ENCODE data around the gene RPL6. TPM values are rescaled to one million over a fixed set of nuclear protein-coding genes. Genes with fewer than 3 reads are reported as not detected.

RPL6 gene
- total and polyA plus RNA-seq, 9 of the 15 experiments (the other 6 are each of a cell fraction or from before 2014, with no cell fraction given) = 1,519 to 3,103 (median 2,396) TPM

DNA sequence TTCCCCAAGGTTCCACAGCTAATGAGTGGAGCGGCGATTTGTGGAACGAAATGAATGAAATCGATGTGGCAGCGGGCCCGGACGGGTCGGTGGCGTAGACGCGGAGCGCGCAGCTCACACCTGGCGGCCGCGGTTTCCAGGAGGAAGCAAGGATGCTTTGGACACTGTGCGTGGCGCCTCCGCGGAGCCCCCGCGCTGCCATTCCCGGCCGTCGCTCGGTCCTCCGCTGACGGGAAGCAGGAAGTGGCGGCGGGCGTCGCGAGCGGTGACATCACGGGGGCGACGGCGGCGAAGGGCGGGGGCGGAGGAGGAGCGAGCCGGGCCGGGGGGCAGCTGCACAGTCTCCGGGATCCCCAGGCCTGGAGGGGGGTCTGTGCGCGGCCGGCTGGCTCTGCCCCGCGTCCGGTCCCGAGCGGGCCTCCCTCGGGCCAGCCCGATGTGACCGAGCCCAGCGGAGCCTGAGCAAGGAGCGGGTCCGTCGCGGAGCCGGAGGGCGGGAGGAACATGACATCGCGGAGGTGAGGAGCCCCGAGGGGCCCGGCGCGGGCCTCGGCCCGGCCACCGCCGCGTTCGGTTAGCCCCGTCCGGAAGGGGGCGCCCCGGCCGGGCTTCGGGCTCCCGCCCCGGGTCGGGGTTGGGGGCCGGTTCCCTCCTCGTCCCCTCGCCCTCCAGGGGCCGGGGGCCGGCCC, 9.3 kb upstream of the RPL6 start, which contains the start of gene PTPN11 (continued):
- TF ChIP-seq CEBPG (CRISPR knock-in tag; IDR thresholded peaks at IDR 0.05) = no peak
- no peak for TF ChIP-seq CEBPG (tag; conservative IDR thresholded peaks at IDR 0.05 in 1 of 2, IDR thresholded peaks at IDR 0.05 in 1 of 2)
- TF ChIP-seq TGIF2 (CRISPR knock-in tag; IDR thresholded peaks at IDR 0.05) = 0 out of 2 replicates have a peak, but pooled peaks have one; percentile 52
- peak; percentile 78 for TF ChIP-seq SPI1 (IDR thresholded peaks at IDR 0.05; ENCODE audit: borderline replicate concordance, low read depth, low read length)
- TF ChIP-seq ZNF197 (CRISPR knock-in tag; IDR thresholded peaks at IDR 0.05; ENCODE audit: low read depth) = 0 out of 2 replicates have a peak, but pooled peaks have one; percentile 31
- no peak for TF ChIP-seq ZNF584 (CRISPR knock-in tag; IDR thresholded peaks at IDR 0.05; ENCODE audit: low read depth)
- TF ChIP-seq, protein P1, sequence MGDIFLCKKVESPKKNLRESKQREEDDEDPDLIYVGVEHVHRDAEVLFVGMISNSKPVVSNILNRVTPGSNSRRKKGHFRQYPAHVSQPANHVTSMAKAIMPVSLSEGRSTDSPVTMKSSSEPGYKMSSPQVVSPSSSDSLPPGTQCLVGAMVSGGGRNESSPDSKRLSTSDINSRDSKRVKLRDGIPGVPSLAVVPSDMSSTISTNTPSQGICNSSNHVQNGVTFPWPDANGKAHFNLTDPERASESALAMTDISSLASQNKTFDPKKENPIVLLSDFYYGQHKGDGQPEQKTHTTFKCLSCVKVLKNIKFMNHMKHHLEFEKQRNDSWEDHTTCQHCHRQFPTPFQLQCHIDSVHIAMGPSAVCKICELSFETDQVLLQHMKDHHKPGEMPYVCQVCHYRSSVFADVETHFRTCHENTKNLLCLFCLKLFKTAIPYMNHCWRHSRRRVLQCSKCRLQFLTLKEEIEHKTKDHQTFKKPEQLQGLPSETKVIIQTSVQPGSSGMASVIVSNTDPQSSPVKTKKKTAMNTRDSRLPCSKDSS (IDR thresholded peaks at IDR 0.05; ENCODE audit: low read depth, partially characterized antibody) = no peak
- no peak for TF ChIP-seq FOXM1 (IDR thresholded peaks at IDR 0.05; ENCODE audit: low read depth)
- TF ChIP-seq FOXM1 (CRISPR knock-in tag; IDR thresholded peaks at IDR 0.05; ENCODE audit: low read depth) = peak; percentile 35
- peak; percentile 89 for TF ChIP-seq SIN3B (IDR thresholded peaks at IDR 0.05; ENCODE audit: low read depth)
- TF ChIP-seq, protein P2, sequence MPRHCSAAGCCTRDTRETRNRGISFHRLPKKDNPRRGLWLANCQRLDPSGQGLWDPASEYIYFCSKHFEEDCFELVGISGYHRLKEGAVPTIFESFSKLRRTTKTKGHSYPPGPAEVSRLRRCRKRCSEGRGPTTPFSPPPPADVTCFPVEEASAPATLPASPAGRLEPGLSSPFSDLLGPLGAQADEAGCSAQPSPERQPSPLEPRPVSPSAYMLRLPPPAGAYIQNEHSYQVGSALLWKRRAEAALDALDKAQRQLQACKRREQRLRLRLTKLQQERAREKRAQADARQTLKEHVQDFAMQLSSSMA (CRISPR knock-in tag; IDR thresholded peaks at IDR 0.05) = no peak
- TF ChIP-seq, protein P3, sequence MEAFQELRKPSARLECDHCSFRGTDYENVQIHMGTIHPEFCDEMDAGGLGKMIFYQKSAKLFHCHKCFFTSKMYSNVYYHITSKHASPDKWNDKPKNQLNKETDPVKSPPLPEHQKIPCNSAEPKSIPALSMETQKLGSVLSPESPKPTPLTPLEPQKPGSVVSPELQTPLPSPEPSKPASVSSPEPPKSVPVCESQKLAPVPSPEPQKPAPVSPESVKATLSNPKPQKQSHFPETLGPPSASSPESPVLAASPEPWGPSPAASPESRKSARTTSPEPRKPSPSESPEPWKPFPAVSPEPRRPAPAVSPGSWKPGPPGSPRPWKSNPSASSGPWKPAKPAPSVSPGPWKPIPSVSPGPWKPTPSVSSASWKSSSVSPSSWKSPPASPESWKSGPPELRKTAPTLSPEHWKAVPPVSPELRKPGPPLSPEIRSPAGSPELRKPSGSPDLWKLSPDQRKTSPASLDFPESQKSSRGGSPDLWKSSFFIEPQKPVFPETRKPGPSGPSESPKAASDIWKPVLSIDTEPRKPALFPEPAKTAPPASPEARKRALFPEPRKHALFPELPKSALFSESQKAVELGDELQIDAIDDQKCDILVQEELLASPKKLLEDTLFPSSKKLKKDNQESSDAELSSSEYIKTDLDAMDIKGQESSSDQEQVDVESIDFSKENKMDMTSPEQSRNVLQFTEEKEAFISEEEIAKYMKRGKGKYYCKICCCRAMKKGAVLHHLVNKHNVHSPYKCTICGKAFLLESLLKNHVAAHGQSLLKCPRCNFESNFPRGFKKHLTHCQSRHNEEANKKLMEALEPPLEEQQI (IDR thresholded peaks at IDR 0.05) = no peak
- TF ChIP-seq CBX3 (IDR thresholded peaks at IDR 0.05; ENCODE audit: borderline replicate concordance in 1 of 2, low read length in 2 of 2) = 0 out of 3 replicates have a peak, but pooled peaks of 1 of the 2 experiments have one; percentile 16
- TF ChIP-seq SMC3 (conservative IDR thresholded peaks at IDR 0.05; ENCODE audit: insufficient read depth, low read depth, low read length) = 0 out of 2 replicates have a peak, but pooled peaks have one; percentile 1
- TF ChIP-seq, protein P4, sequence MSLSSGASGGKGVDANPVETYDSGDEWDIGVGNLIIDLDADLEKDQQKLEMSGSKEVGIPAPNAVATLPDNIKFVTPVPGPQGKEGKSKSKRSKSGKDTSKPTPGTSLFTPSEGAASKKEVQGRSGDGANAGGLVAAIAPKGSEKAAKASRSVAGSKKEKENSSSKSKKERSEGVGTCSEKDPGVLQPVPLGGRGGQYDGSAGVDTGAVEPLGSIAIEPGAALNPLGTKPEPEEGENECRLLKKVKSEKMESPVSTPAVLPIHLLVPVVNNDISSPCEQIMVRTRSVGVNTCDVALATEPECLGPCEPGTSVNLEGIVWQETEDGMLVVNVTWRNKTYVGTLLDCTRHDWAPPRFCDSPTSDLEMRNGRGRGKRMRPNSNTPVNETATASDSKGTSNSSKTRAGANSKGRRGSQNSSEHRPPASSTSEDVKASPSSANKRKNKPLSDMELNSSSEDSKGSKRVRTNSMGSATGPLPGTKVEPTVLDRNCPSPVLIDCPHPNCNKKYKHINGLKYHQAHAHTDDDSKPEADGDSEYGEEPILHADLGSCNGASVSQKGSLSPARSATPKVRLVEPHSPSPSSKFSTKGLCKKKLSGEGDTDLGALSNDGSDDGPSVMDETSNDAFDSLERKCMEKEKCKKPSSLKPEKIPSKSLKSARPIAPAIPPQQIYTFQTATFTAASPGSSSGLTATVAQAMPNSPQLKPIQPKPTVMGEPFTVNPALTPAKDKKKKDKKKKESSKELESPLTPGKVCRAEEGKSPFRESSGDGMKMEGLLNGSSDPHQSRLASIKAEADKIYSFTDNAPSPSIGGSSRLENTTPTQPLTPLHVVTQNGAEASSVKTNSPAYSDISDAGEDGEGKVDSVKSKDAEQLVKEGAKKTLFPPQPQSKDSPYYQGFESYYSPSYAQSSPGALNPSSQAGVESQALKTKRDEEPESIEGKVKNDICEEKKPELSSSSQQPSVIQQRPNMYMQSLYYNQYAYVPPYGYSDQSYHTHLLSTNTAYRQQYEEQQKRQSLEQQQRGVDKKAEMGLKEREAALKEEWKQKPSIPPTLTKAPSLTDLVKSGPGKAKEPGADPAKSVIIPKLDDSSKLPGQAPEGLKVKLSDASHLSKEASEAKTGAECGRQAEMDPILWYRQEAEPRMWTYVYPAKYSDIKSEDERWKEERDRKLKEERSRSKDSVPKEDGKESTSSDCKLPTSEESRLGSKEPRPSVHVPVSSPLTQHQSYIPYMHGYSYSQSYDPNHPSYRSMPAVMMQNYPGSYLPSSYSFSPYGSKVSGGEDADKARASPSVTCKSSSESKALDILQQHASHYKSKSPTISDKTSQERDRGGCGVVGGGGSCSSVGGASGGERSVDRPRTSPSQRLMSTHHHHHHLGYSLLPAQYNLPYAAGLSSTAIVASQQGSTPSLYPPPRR (CRISPR knock-in tag; IDR thresholded peaks at IDR 0.05; ENCODE audit: borderline replicate concordance) = no peak
- TF ChIP-seq LEF1 (IDR thresholded peaks at IDR 0.05) = no peak
- TF ChIP-seq CBFA2T3 (IDR thresholded peaks at IDR 0.05) = no peak
- no peak for TF ChIP-seq MECOM (CRISPR knock-in tag; IDR thresholded peaks at IDR 0.05)
- peak; percentile 19 for TF ChIP-seq ZNF146 (CRISPR knock-in tag; IDR thresholded peaks at IDR 0.05; ENCODE audit: unreplicated experiment)

Measured in K562 (cell line).